CD4-positive, CD25-positive, alpha-beta regulatory T cell (primary cell): Measurements from ENCODE around the gene CYB561D1. TPM values are rescaled to one million over a fixed set of nuclear protein-coding genes. Genes with fewer than 3 reads are reported as not detected.

Experiments
- ATAC-seq, 2 donors: fragments of 150-1000 bp; cut with Tn5 transposase; one replicate each; pipeline ENCODE4 v1.10.0; 2021; ENCODE audit warnings: low read depth in 2 of 2, moderate number of reproducible peaks in 2 of 2, moderate library complexity in 1 of 2
- DNase-seq, 3 donors: peaks; one replicate each; pipeline versions ENCODE4 v3.0.0 to v3.0.0-alpha.2; 2012 to 2022; ENCODE audit warnings: mixed read lengths in 1 of 3
- H3K27ac ChIP-seq: one replicate; pipeline ENCODE4 v1.7.0; 2013; ENCODE audit warnings: mild to moderate bottlenecking, low read length; ENCODE audit not compliant: insufficient read depth, poor library complexity, severe bottlenecking
- H3K27me3 ChIP-seq: one replicate; pipeline ENCODE4 v1.7.0; 2013; ENCODE audit warnings: low read length; ENCODE audit not compliant: control insufficient read depth, insufficient read depth
- H3K36me3 ChIP-seq: one replicate; pipeline ENCODE4 v1.7.0; 2013; ENCODE audit warnings: mild to moderate bottlenecking, low read length, moderate library complexity; ENCODE audit not compliant: control insufficient read depth, insufficient read depth
- H3K4me1 ChIP-seq: 2 replicates; pipeline ENCODE4 v1.7.0; 2013; ENCODE audit warnings: mild to moderate bottlenecking, low read length; ENCODE audit not compliant: insufficient read depth, control insufficient read depth, poor library complexity, severe bottlenecking
- H3K4me3 ChIP-seq: one replicate; pipeline ENCODE4 v1.7.0; 2013; ENCODE audit warnings: low read depth, mild to moderate bottlenecking, low read length, moderate library complexity
- H3K9me3 ChIP-seq, 2 experiments: 1 replicate in 1 of 2; 2 replicates in 1 of 2; pipeline ENCODE4 v1.7.0; 2013; ENCODE audit warnings: low read length in 2 of 2, mild to moderate bottlenecking in 1 of 2, moderate library complexity in 1 of 2; ENCODE audit not compliant: control insufficient read depth in 2 of 2
- H3K27ac Mint-ChIP-seq, 3 donors: one replicate each; pipeline ENCODE4 v1.8.0; 2020 to 2022; ENCODE audit warnings: mild to moderate bottlenecking in 3 of 3, mixed read lengths in 3 of 3, moderate library complexity in 2 of 3
- H3K27me3 Mint-ChIP-seq: one replicate; pipeline ENCODE4 v1.8.0; 2022; ENCODE audit warnings: mild to moderate bottlenecking, mixed read lengths
- H3K36me3 Mint-ChIP-seq: one replicate; pipeline ENCODE4 v1.8.0; 2020; ENCODE audit warnings: mixed read lengths
- H3K4me1 Mint-ChIP-seq, 4 donors: one replicate each; pipeline ENCODE4 v1.8.0; 2020 to 2022; ENCODE audit warnings: mixed read lengths in 4 of 4, mild to moderate bottlenecking in 1 of 4
- H3K4me3 Mint-ChIP-seq, 4 donors: one replicate each; pipeline ENCODE4 v1.8.0; 2020 to 2022; ENCODE audit warnings: mild to moderate bottlenecking in 4 of 4, mixed read lengths in 4 of 4, moderate library complexity in 3 of 4
- H3K9me3 Mint-ChIP-seq, 7 donors: one replicate each; pipeline ENCODE4 v1.8.0; 2020 to 2022; ENCODE audit warnings: mixed read lengths in 7 of 7, mild to moderate bottlenecking in 3 of 7, moderate library complexity in 2 of 7
- polyA plus RNA-seq, 4 donors: library from polyadenylated mRNA; unstranded; fragments of 300-500 nt; fragmentation: Illumina TruSeq; gene quantifications; one replicate each; pipeline ENCODE4 v1.2.3, GENCODE V29; 2021
- total RNA-seq: library from RNA; stranded (reverse); gene quantifications from one replicate; pipeline ENCODE4 v1.2.3, GENCODE V29; 2022

CYB561D1 gene
- total and polyA plus RNA-seq, 5 donors from 2014 or later, result 11.5 to 30.7 (median 20.3) TPM

GRCh38 chr1:109532365-109533136 is 38.7 kb downstream of the CYB561D1 start:
- DNase-seq, result peak; percentile 83 to 88 (median 87)
- Histone ChIP-seq H3K36me3 (no peaks in the 10 kb centered on the region), H3K4me1 (peaks cover 24% of the 10 kb centered on the region), H3K4me3 (peak overlapping the region; percentile 72), H3K9me3 (no peaks in the 10 kb centered on the region), H3K27me3 (no peaks in the 10 kb centered on the region), H3K27ac (no peak overlapping the region)
- H3K9me3 Mint-ChIP-seq, result no peaks in the 10 kb centered on the region
- peaks cover 4% of the 10 kb centered on the region for H3K27me3 Mint-ChIP-seq
- peak; percentile 85 to 92 for ATAC-seq
- H3K4me1 Mint-ChIP-seq, result peaks cover 0 to 23% (median 10%) of the 10 kb centered on the region in 4 donors
- H3K4me3 Mint-ChIP-seq, result peak overlapping the region; percentile 42 to 87 (median 86)
- H3K27ac Mint-ChIP-seq, result peak overlapping the region; percentile 71 to 90 (median 84)
- H3K36me3 Mint-ChIP-seq, result no peaks in the 10 kb centered on the region

- Mint-ChIP-seq H3K36me3 (no peaks in the 10 kb centered on the region), H3K27ac (no peak overlapping the region), H3K9me3 (no peaks in the 10 kb centered on the region), H3K4me3 (peak overlapping the region in 1 of 4 donors; percentile 12), H3K27me3 (peaks cover 4% of the 10 kb centered on the region), H3K4me1 (peaks cover 0 to 23% (median 10%) of the 10 kb centered on the region in 4 donors)
- H3K27ac ChIP-seq, result no peak overlapping the region
- no peak for DNase-seq
- ATAC-seq, result no peak
- H3K9me3 ChIP-seq, result no peaks in the 10 kb centered on the region
- no peak overlapping the region for H3K4me3 ChIP-seq
- peaks cover 24% of the 10 kb centered on the region for H3K4me1 ChIP-seq
- no peaks in the 10 kb centered on the region for H3K36me3 ChIP-seq
- no peaks in the 10 kb centered on the region for H3K27me3 ChIP-seq
Observed at GRCh38 chr1:109534307-109534858, 40.5 kb downstream of the CYB561D1 start.

DNA sequence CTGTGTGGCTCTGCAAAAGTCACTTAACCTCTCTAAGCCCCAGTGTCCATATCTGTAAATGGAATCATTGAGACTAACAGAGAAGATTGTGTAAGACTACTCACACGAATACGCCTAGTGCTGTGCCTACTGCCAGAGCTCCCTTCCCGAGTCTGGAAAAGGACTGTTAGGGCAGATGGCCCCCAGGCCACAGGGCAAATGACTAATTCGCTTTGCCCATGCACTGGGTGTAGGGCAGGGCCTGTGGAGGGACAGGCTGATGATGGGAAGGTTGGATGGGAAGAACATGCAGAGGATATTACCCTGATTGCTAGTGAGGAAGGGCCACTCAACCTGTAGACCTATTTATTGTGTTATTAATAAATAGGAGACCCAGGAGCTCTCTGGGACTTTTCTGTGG is 41.6 kb downstream of the CYB561D1 start:
- Histone ChIP-seq H3K4me1 (peaks cover 24% of the 10 kb centered on the region), H3K9me3 (no peaks in the 10 kb centered on the region), H3K27me3 (no peaks in the 10 kb centered on the region), H3K4me3 (no peak overlapping the region), H3K36me3 (no peaks in the 10 kb centered on the region), H3K27ac (no peak overlapping the region)
- H3K27ac Mint-ChIP-seq, result no peak overlapping the region
- H3K27me3 Mint-ChIP-seq, result peaks cover 4% of the 10 kb centered on the region
- no peak overlapping the region for H3K4me3 Mint-ChIP-seq
- peaks cover 0 to 23% (median 12%) of the 10 kb centered on the region in 4 donors for H3K4me1 Mint-ChIP-seq
- H3K36me3 Mint-ChIP-seq, result no peaks in the 10 kb centered on the region
- no peaks in the 10 kb centered on the region for H3K9me3 Mint-ChIP-seq
- ATAC-seq, result no peak
- no peak for DNase-seq

DNA sequence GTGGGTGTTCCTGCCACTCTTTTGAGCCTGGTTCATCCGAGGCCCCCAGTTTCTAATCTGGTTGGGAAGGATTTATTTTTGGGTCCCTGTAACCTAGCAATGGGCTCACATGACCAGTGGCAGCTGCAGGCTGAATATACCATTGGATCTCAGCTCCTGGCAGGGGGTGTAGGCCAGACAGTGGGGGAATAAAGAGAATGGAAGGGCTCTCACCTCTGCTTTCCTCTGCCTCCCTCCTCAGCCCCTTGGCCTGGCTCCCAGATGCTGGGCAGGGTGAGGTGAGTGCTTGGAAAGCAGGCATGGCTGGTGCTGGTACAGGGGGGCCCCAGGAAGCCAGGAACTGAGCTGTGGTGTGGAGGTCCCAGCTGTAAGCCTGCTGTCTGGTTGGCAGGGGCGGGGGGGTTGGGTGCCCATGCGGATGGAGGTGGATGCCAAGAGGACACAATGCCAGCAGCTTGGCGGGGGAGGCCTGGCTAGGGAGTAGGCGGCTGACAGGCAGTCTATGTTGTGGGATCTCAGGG is 42.1 kb downstream of the CYB561D1 start:
- Histone ChIP-seq H3K9me3 (no peaks in the 10 kb centered on the region), H3K36me3 (no peaks in the 10 kb centered on the region), H3K4me1 (peaks cover 19% of the 10 kb centered on the region), H3K4me3 (no peak overlapping the region), H3K27ac (no peak overlapping the region), H3K27me3 (no peaks in the 10 kb centered on the region)
- H3K9me3 Mint-ChIP-seq, result no peaks in the 10 kb centered on the region
- H3K4me1 Mint-ChIP-seq, result peaks cover 0 to 19% (median 11%) of the 10 kb centered on the region in 4 donors
- H3K27me3 Mint-ChIP-seq, result peaks cover 4% of the 10 kb centered on the region
- no peak for ATAC-seq
- no peak for DNase-seq
- H3K27ac Mint-ChIP-seq, result no peak overlapping the region
- H3K36me3 Mint-ChIP-seq, result no peaks in the 10 kb centered on the region
- H3K4me3 Mint-ChIP-seq, result no peak overlapping the region

DNA sequence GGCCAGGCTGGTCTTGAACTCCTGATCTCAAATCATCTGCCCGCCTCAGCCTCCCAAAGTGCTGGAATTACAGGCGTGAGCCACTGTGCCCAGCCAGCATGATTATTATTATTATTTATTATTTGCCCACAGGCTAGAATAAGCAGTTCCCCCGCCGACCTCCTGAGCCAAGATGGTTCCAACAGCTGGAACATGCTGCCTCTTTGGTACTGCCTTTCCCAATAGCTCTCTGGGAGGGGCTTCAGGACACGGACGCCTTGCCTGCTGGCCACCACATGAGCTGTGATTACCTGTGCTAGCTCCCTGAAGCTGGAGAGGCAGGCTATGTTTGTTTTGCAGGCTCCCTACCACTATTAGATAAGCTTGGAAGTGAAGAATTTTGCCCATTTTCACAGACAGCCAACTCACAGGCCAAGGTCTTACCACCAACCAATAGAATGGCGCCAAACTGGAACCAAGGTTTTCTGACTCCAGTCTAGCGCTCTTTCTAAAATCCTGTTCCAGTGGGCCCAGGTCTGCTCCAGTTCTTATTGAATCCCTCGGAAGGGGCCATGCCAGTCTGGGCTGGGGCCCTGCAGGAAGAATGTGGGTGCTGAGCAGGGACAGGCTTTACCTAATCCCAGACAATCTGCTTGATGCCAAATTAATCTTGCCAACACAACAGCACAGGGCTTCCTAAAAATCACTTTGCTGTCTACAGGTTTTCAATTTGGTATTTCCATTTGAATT is 43.7 kb downstream of the CYB561D1 start:
- Histone ChIP-seq H3K9me3 (no peaks in the 10 kb centered on the region), H3K4me1 (peaks cover 3% of the 10 kb centered on the region), H3K36me3 (no peaks in the 10 kb centered on the region), H3K4me3 (no peak overlapping the region), H3K27ac (no peak overlapping the region), H3K27me3 (no peaks in the 10 kb centered on the region)
- no peaks in the 10 kb centered on the region for H3K36me3 Mint-ChIP-seq
- peaks cover 2 to 9% (median 4%) of the 10 kb centered on the region in 4 donors for H3K4me1 Mint-ChIP-seq
- H3K4me3 Mint-ChIP-seq, result no peak overlapping the region
- DNase-seq (no peak), ATAC-seq (no peak)
- no peaks in the 10 kb centered on the region for H3K9me3 Mint-ChIP-seq
- no peak overlapping the region for H3K27ac Mint-ChIP-seq
- H3K27me3 Mint-ChIP-seq, result peaks cover 4% of the 10 kb centered on the region

GRCh38 chr1:109538827-109539555 is 45.1 kb downstream of the CYB561D1 start:
- Histone ChIP-seq H3K36me3 (no peaks in the 10 kb centered on the region), H3K4me3 (no peak overlapping the region), H3K27ac (no peak overlapping the region), H3K9me3 (no peaks in the 10 kb centered on the region), H3K4me1 (no peaks in the 10 kb centered on the region), H3K27me3 (no peaks in the 10 kb centered on the region)
- H3K36me3 Mint-ChIP-seq, result no peaks in the 10 kb centered on the region
- peaks cover 4% of the 10 kb centered on the region for H3K27me3 Mint-ChIP-seq
- peaks cover 0 to 6% (median 2%) of the 10 kb centered on the region in 4 donors for H3K4me1 Mint-ChIP-seq
- no peak overlapping the region for H3K4me3 Mint-ChIP-seq
- H3K27ac Mint-ChIP-seq, result no peak overlapping the region
- ATAC-seq, result no peak
- no peak for DNase-seq
- H3K9me3 Mint-ChIP-seq, result no peaks in the 10 kb centered on the region

GRCh38 chr1:109539676-109540075 is 45.8 kb downstream of the CYB561D1 start, which contains the start of gene GPR61:
Gene GPR61, plus strand, starts transcription at chr1:109539872. Its CDS starts 3,151 bp downstream, at chr1:109543023.
- Mint-ChIP-seq H3K27ac (peak within 1 kb of the TSS in 1 of 3 donors; percentile 26), H3K27me3 (peaks cover under 1% of the 10 kb centered on the region), H3K36me3 (no peaks in the 10 kb centered on the region), H3K4me3 (no peak within 1 kb of the TSS), H3K4me1 (peaks cover 0 to 6% (median 2%) of the 10 kb centered on the region in 4 donors), H3K9me3 (no peaks in the 10 kb centered on the region)
- H3K9me3 ChIP-seq, result no peaks in the 10 kb centered on the region
- no peaks in the 10 kb centered on the region for H3K27me3 ChIP-seq
- no peak within 1 kb of the TSS for H3K4me3 ChIP-seq
- H3K36me3 ChIP-seq, result no peaks in the 10 kb centered on the region
- DNase-seq, result no peak
- no peak within 1 kb of the TSS for H3K27ac ChIP-seq
- H3K4me1 ChIP-seq, result no peaks in the 10 kb centered on the region
- no peak for ATAC-seq
